GM19324 (cell line): ENCODE data around the gene TENM3.

Experiments
- ATAC-seq: cut with Tn5 transposase; IDR thresholded peaks from one replicate; pipeline ENCODE4 v1.9.1; 2021; ENCODE audit warnings: mild to moderate bottlenecking, moderate library complexity; ENCODE audit not compliant: unreplicated experiment, low FRiP score

The TENM3 gene

GRCh38 chr4:182845618-182846017 lies 602.4 kb downstream of the TENM3 start:
- no peak for ATAC-seq

- ATAC-seq = no peak
These were observed 602.8 kb downstream of the TENM3 start for GRCh38 chr4:182846036-182846435.

- no peak for ATAC-seq
These were observed 604.6 kb downstream of the TENM3 start for GRCh38 chr4:182847576-182848450.

GRCh38 chr4:182848685-182849084 lies 605.5 kb downstream of the TENM3 start:
- ATAC-seq = no peak
